ENCODE data around the gene FNTB. TPM values are rescaled to one million over a fixed set of nuclear protein-coding genes. Genes with fewer than 3 reads are reported as not detected.

Gene FNTB
- total and polyA plus RNA-seq, 2 of the 8 experiments (the other 6 are each of a cell fraction or from before 2014, with no cell fraction given): 16.0 to 20.7 TPM

GRCh38 chr14:64947710-64948611 lies 38.7 kb upstream of the FNTB start:
- Histone ChIP-seq H3K4me1 (replicated peaks in 1 of 4; ENCODE audit: control insufficient read depth in 3 of 4, insufficient read depth in 4 of 4, low read length in 3 of 4) (peaks cover 0 to 5% (median under 1%) of the 10 kb centered on the region in 4 experiments; a peak in 4 of 7 replicates), H3K27ac (ENCODE audit: low read depth, low read length) (no peak overlapping the region; the same call in 1 of the 2 replicates), H3K79me2 (ENCODE audit: control insufficient read depth in 1 of 2, insufficient read depth in 2 of 2, low read length in 2 of 2) (no peaks in the 10 kb centered on the region), H3K9me3 (ENCODE audit: insufficient read depth in 2 of 2, low read depth in 1 of 2, low read length in 1 of 2) (no peaks in the 10 kb centered on the region), H2BK5ac (ENCODE audit: low read depth, low read length) (peak overlapping the region; percentile 39; the same call in 1 of the 2 replicates), H4K20me1 (replicated peaks in 1 of 2; ENCODE audit: control insufficient read depth in 1 of 2, insufficient read depth in 2 of 2, low read length in 2 of 2) (no peaks in the 10 kb centered on the region), H2BK20ac (ENCODE audit: low read length) (no peak overlapping the region), H4K8ac (ENCODE audit: extremely low read depth, insufficient read depth, low read length) (no peak overlapping the region), H3K14ac (ENCODE audit: insufficient read length) (no peak overlapping the region), H3K36me3 (ENCODE audit: control insufficient read depth in 2 of 4, insufficient read depth in 4 of 4, low read length in 3 of 4) (peaks cover 5 to 38% (median 13%) of the 10 kb centered on the region in 4 experiments; a peak in 4 of 8 replicates), H2BK120ac (replicated peaks; ENCODE audit: low read depth, low read length) (no peak overlapping the region), H3K79me1 (ENCODE audit: low read depth, low read length) (no peaks in the 10 kb centered on the region), H2AK5ac (ENCODE audit: low read depth, low read length) (no peak overlapping the region), H3K18ac (ENCODE audit: extremely low read depth, low read length) (no peak overlapping the region), H4K5ac (ENCODE audit: insufficient read length, low read depth, low read length) (no peak overlapping the region), H3K4me3 (ENCODE audit: extremely low read depth in 1 of 4, insufficient read depth in 2 of 4, low read depth in 3 of 4, low read length in 4 of 4) (no peak overlapping the region), H2BK12ac (ENCODE audit: low read depth, low read length) (no peak overlapping the region), H3K23me2 (ENCODE audit: low read depth, low read length) (no peaks in the 10 kb centered on the region), H3K9ac (replicated peaks in 1 of 4; ENCODE audit: extremely low read depth in 1 of 4, low read depth in 3 of 4, low read length in 3 of 4) (no peak overlapping the region), H3K4me2 (ENCODE audit: insufficient read depth in 1 of 2, low read depth in 2 of 2, low read length in 2 of 2) (no peak overlapping the region), H3K27me3 (replicated peaks in 1 of 4; ENCODE audit: control insufficient read depth in 3 of 4, extremely low read depth in 1 of 4, insufficient read depth in 3 of 4, low read length in 3 of 4) (no peaks in the 10 kb centered on the region), H3K4ac (replicated peaks; ENCODE audit: insufficient read length, low read depth, low read length) (no peak overlapping the region), H3K23ac (ENCODE audit: insufficient read length) (no peak overlapping the region), H2AFZ (ENCODE audit: low read length) (no peak overlapping the region), H4K91ac (replicated peaks; ENCODE audit: insufficient read length, low read length) (no peak overlapping the region), H3K56ac (replicated peaks; ENCODE audit: insufficient read length, low read depth, low read length) (no peak overlapping the region), H2BK15ac (ENCODE audit: low read length) (no peak overlapping the region)
- WGBS, 2 experiments (ENCODE audit: extremely low coverage in 1 of 2, insufficient coverage in 1 of 2, insufficient read length in 1 of 2, insufficient replicate concordance in 2 of 2, low coverage in 1 of 2, low lambda C conversion rate in 2 of 2, missing lambda C conversion rate in 1 of 2): 91% methylated on average over 28 of the region's 28 CpGs; no CpG with 5 or more reads in 1 of the 2 experiments
- ChIA-PET CTCF (ENCODE audit: partially characterized antibody) (interaction anchor here (0.9 to 3.4 kb wide), 9 partner anchors 9 to 125 kb away, joined by 3 to 16 read pairs (median 4); partner anchors contain the start of gene FNTB), POLR2A (ENCODE audit: partially characterized antibody) (interaction anchor here (1.0 to 2.8 kb wide), 2 partner anchors 18 to 22 kb away, joined by 3 to 9 read pairs; no protein-coding TSS in a partner anchor)
- no peak for FAIRE-seq
- DNase-seq (ENCODE audit: low read depth in 1 of 2, low spot score in 2 of 2): no peak
- 0 out of 3 replicates have a peak, but pooled peaks of 1 of the 2 experiments have one; percentile 19 for TF ChIP-seq POLR2A (IDR thresholded peaks at IDR 0.05; ENCODE audit: control extremely low read depth in 1 of 2, low read depth in 2 of 2, low read length in 2 of 2)
